ENCODE measurements around the gene RPL29.

DNA sequence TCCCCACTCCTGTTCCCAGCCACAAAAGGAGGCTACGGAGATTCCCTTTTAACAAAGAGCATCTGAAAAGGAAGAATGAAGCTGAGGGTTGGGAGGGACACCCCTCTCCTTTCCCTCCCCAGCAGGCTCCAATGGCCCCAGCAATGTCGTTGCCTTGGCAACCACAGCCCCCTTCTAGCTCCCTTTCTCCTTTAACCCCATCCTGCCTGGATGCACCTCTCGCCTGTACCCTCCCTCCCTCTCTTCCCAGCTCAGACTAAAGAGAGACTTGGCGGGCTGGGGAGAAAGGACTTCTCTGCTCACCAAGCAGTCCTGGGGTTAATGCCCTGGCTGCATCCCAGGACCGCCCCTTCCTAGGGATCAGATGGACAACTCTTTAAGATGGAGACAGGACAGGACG is 7.1 kb upstream of the RPL29 start:
- TF ChIP-seq ZNF274 (IDR thresholded peaks at IDR 0.05; ENCODE audit: low read depth, low read length) = no peak
- TF ChIP-seq YY1 (IDR thresholded peaks at IDR 0.05; ENCODE audit: insufficient read depth, insufficient read length) = no peak
- no peak for TF ChIP-seq SUZ12 (IDR thresholded peaks at IDR 0.05; ENCODE audit: extremely low read depth, insufficient read depth, insufficient read length)

Measured in NT2/D1 (cell line).